ENCODE data around the gene APOOL. TPM values are rescaled to one million over a fixed set of nuclear protein-coding genes. Genes with fewer than 3 reads are reported as not detected.
"Not testable (repeated sequence)": the region's sequence is repeated elsewhere in the genome, so short reads cannot be mapped to it uniquely, and the experiment has no call there.

APOOL gene
- total RNA-seq, 1 experiment from 2014 or later: 15.4 TPM

DNA sequence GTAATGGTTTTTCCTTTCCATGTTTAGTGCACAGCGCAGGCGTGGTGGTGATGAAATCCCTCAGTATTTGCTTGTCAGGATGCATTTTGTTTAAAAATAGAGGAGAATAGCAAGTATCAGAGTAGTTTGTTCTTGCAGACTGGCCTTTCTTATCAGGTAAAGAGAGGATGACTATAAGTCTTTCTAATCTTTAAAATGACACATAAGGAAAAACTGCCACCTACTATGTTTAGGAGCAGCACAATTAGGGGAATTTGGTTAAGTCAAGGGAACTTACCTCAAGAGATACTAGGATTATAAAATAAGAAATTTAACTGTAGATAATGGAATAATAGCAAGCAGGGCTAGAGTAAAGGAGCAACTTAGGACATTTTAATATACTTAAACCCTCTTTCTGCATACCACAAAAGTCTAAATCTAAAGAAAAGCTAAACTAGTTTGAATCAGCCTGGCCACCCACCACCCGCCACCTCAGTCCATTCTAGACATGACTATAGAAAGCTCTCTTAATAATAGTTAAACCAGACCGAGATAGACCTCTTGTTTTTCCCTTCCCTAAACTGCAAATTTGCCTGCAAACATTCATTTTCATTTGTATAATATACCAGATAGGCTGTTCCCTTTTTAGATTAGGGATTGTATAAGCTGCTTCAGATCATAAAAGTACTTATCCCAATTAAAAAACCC, 62.0 kb downstream of the APOOL start:
- TF ChIP-seq EZH2phosphoT487 (IDR thresholded peaks at IDR 0.05; ENCODE audit: borderline replicate concordance, low read length): no peak
- TF ChIP-seq, protein P1, sequence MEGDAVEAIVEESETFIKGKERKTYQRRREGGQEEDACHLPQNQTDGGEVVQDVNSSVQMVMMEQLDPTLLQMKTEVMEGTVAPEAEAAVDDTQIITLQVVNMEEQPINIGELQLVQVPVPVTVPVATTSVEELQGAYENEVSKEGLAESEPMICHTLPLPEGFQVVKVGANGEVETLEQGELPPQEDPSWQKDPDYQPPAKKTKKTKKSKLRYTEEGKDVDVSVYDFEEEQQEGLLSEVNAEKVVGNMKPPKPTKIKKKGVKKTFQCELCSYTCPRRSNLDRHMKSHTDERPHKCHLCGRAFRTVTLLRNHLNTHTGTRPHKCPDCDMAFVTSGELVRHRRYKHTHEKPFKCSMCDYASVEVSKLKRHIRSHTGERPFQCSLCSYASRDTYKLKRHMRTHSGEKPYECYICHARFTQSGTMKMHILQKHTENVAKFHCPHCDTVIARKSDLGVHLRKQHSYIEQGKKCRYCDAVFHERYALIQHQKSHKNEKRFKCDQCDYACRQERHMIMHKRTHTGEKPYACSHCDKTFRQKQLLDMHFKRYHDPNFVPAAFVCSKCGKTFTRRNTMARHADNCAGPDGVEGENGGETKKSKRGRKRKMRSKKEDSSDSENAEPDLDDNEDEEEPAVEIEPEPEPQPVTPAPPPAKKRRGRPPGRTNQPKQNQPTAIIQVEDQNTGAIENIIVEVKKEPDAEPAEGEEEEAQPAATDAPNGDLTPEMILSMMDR (conservative IDR thresholded peaks at IDR 0.05; ENCODE audit: low read depth, low read length): no peak
- TF ChIP-seq EZH2 (IDR thresholded peaks at IDR 0.05; ENCODE audit: low read length, unreplicated experiment): no peak
- Histone ChIP-seq H3F3A (ENCODE audit: low read length, unreplicated experiment) (no peaks in the 10 kb centered on the region), H3K27me3 (ENCODE audit: low read length) (no peaks in the 10 kb centered on the region), H2AFZ (ENCODE audit: low read length) (no peak overlapping the region), H3K79me2 (ENCODE audit: low read length) (no peaks in the 10 kb centered on the region), H3K9me2 (replicated peaks; ENCODE audit: low read length) (no peaks in the 10 kb centered on the region), H3K4me2 (ENCODE audit: low read length) (no peak overlapping the region), H3K4me3 (ENCODE audit: low read length) (no peak overlapping the region), H3K9ac (ENCODE audit: low read length) (no peak overlapping the region), H3K4me1 (ENCODE audit: insufficient read depth, low read length) (no peaks in the 10 kb centered on the region), H3K9me3 (ENCODE audit: low read length) (no peaks in the 10 kb centered on the region), H3K36me3 (ENCODE audit: low read depth, low read length) (peaks cover 6% of the 10 kb centered on the region; the same call in 1 of the 2 replicates), H4K20me1 (ENCODE audit: low read length) (no peaks in the 10 kb centered on the region), H3K27ac (ENCODE audit: low read length) (no peak overlapping the region)
- ChIA-PET POLR2A (ENCODE audit: unreplicated experiment) (no interaction called here), CTCF (no interaction called here)
- DNase-seq: no peak
- no peak for ATAC-seq
- intact Hi-C loops (cut with micrococcal nuclease): no loop called here
- BruUV-seq (replicated peaks): no TSS peak

DNA sequence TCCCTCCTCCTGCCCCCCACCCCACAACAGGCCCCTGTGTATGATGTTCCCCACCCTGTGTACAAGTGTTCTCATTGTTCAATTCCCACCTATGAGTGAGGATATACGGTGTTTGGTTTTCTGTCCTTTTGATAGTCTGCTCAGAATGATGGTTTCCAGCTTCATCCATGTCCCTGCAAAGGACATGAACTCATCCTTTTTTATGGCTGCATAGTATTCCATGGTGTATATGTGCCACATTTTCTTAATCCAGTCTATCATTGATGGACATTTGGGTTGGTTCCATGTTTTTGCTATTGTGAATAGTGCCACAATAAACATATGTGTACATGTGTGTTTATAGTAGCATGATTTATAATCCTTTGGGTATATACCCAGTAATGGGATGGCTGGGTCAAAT, 73.6 kb downstream of the APOOL start:
- H3K36me3 ChIP-seq (ENCODE audit: low read depth, low read length); H3K27ac ChIP-seq (ENCODE audit: low read length); POLR2A ChIA-PET (ENCODE audit: unreplicated experiment); H3K9ac ChIP-seq (ENCODE audit: low read length); H2AFZ ChIP-seq (ENCODE audit: low read length); intact Hi-C loops (cut with micrococcal nuclease); BruUV-seq (replicated peaks); ATAC-seq; H3K9me3 ChIP-seq (ENCODE audit: low read length); H3K4me2 ChIP-seq (ENCODE audit: low read length); H3K79me2 ChIP-seq (ENCODE audit: low read length); H4K20me1 ChIP-seq (ENCODE audit: low read length); DNase-seq; H3K4me1 ChIP-seq (ENCODE audit: insufficient read depth, low read length); CTCF ChIA-PET; H3K27me3 ChIP-seq (ENCODE audit: low read length); H3K9me2 ChIP-seq (replicated peaks; ENCODE audit: low read length); H3K4me3 ChIP-seq (ENCODE audit: low read length); H3F3A ChIP-seq (ENCODE audit: low read length, unreplicated experiment): not testable (repeated sequence)

DNA sequence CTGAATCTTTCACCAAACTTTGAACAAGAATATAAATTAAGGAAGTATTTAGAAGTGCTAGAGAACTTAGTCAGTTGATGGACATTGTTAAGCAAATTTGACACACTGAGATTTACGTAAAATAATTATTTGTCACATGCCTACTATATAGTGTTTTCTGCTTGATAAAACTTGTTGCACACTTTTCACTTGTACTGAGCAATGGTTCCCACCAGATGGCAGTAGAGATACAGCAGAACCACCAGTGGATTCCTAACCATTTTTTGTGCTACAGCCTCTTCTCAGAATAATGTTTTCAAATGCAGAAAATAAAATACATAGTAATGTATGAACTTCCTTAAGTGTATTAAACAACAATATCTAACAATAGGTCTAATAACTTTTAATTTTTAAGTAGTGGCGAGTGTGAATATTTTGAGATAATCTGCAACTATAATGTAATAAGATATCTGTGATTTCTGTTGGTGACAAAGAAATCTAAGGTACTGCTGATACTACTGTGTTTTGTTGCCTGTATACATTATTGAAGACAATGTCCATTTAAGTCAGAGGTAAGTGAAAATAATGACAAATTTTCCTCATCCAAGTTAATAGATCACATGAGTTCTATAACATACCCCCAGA, 81.2 kb downstream of the APOOL start:
- H3K9me3 ChIP-seq (ENCODE audit: low read length): no peaks in the 10 kb centered on the region
- DNase-seq (peak; percentile 55), ATAC-seq (no peak)
- no peak overlapping the region for H3K9ac ChIP-seq (ENCODE audit: low read length)
- intact Hi-C loops (cut with micrococcal nuclease): no loop called here
- H3K27me3 ChIP-seq (ENCODE audit: low read length): no peaks in the 10 kb centered on the region
- ChIA-PET CTCF (interaction anchor here (0.6 kb wide), 1 partner anchor 82 kb away, joined by 3 read pairs; no protein-coding TSS in a partner anchor), POLR2A (ENCODE audit: unreplicated experiment) (no interaction called here)
- no peaks in the 10 kb centered on the region for H3F3A ChIP-seq (ENCODE audit: low read length, unreplicated experiment)
- no peaks in the 10 kb centered on the region for H3K79me2 ChIP-seq (ENCODE audit: low read length)
- H2AFZ ChIP-seq (ENCODE audit: low read length): no peak overlapping the region
- no peaks in the 10 kb centered on the region for H4K20me1 ChIP-seq (ENCODE audit: low read length)
- BruUV-seq (replicated peaks): no TSS peak
- H3K4me3 ChIP-seq (ENCODE audit: low read length): no peak overlapping the region
- 0 out of 2 replicates have a peak, but pooled peaks cover 4% of the 10 kb centered on the region for H3K36me3 ChIP-seq (ENCODE audit: low read depth, low read length)
- no peak overlapping the region for H3K4me2 ChIP-seq (ENCODE audit: low read length)
- H3K9me2 ChIP-seq (replicated peaks; ENCODE audit: low read length): no peaks in the 10 kb centered on the region
- no peak overlapping the region for H3K27ac ChIP-seq (ENCODE audit: low read length)
- H3K4me1 ChIP-seq (ENCODE audit: insufficient read depth, low read length): no peaks in the 10 kb centered on the region
- TF ChIP-seq EZH2 (IDR thresholded peaks at IDR 0.05; ENCODE audit: low read length, unreplicated experiment): no peak
- TF ChIP-seq, protein P1 (conservative IDR thresholded peaks at IDR 0.05; ENCODE audit: low read depth, low read length): peak; percentile 73

All from PC-3 (cell line).